ENCODE measurements around the gene PLA2G12A. TPM values are rescaled to one million over a fixed set of nuclear protein-coding genes. Genes with fewer than 3 reads are reported as not detected.

The PLA2G12A gene
- total and polyA plus RNA-seq, 2 of the 8 experiments (the other 6 are each of a cell fraction or from before 2014, with no cell fraction given) = 26.6 to 47.2 TPM

GRCh38 chr4:109754093-109754857, 24.4 kb upstream of the PLA2G12A start:
- H3K36me3 ChIP-seq (ENCODE audit: control insufficient read depth in 2 of 4, insufficient read depth in 4 of 4, low read length in 3 of 4) = no peaks in the 10 kb centered on the region
- no peak overlapping the region for H3K14ac ChIP-seq (ENCODE audit: insufficient read length)
- H3K79me1 ChIP-seq (ENCODE audit: low read depth, low read length) = no peaks in the 10 kb centered on the region
- no peak overlapping the region for H3K56ac ChIP-seq (replicated peaks; ENCODE audit: insufficient read length, low read depth, low read length)
- no peak overlapping the region for H2BK120ac ChIP-seq (replicated peaks; ENCODE audit: low read depth, low read length)
- CTCF ChIA-PET (ENCODE audit: partially characterized antibody) = no interaction called here
- H2BK12ac ChIP-seq (ENCODE audit: low read depth, low read length) = no peak overlapping the region
- H3K9ac ChIP-seq (replicated peaks in 1 of 4; ENCODE audit: extremely low read depth in 1 of 4, low read depth in 3 of 4, low read length in 3 of 4) = no peak overlapping the region
- no peak overlapping the region for H2AFZ ChIP-seq (ENCODE audit: low read length)
- H2BK5ac ChIP-seq (ENCODE audit: low read depth, low read length) = no peak overlapping the region
- no peak overlapping the region for H2BK15ac ChIP-seq (ENCODE audit: low read length)
- no peak overlapping the region for H2BK20ac ChIP-seq (ENCODE audit: low read length)
- H3K27me3 ChIP-seq (replicated peaks in 1 of 4; ENCODE audit: control insufficient read depth in 3 of 4, extremely low read depth in 1 of 4, insufficient read depth in 3 of 4, low read length in 3 of 4) = no peaks in the 10 kb centered on the region
- no peak overlapping the region for H2AK5ac ChIP-seq (ENCODE audit: low read depth, low read length)
- H4K91ac ChIP-seq (replicated peaks; ENCODE audit: insufficient read length, low read length) = no peak overlapping the region
- no peaks in the 10 kb centered on the region for H3K4me1 ChIP-seq (replicated peaks in 1 of 4; ENCODE audit: control insufficient read depth in 3 of 4, insufficient read depth in 4 of 4, low read length in 3 of 4)
- no peak overlapping the region for H3K23ac ChIP-seq (ENCODE audit: insufficient read length)
- FAIRE-seq (no peak), DNase-seq (ENCODE audit: low read depth in 1 of 2, low spot score in 2 of 2) (no peak)
- no peak overlapping the region for H3K4ac ChIP-seq (replicated peaks; ENCODE audit: insufficient read length, low read depth, low read length)
- H3K4me2 ChIP-seq (ENCODE audit: insufficient read depth in 1 of 2, low read depth in 2 of 2, low read length in 2 of 2) = no peak overlapping the region
- H3K27ac ChIP-seq (ENCODE audit: low read depth, low read length) = no peak overlapping the region
- WGBS, 2 experiments (ENCODE audit: extremely low coverage in 1 of 2, insufficient coverage in 1 of 2, insufficient read length in 1 of 2, insufficient replicate concordance in 2 of 2, low coverage in 1 of 2, low lambda C conversion rate in 2 of 2, missing lambda C conversion rate in 1 of 2) = 83% methylated on average over 7 of the region's 7 CpGs; no CpG with 5 or more reads in 1 of the 2 experiments
- POLR2A ChIA-PET (ENCODE audit: partially characterized antibody) = interaction anchor here (0.5 kb wide), 1 partner anchor 165 kb away, joined by 3 read pairs; no protein-coding TSS in a partner anchor
- H4K8ac ChIP-seq (ENCODE audit: extremely low read depth, insufficient read depth, low read length) = no peak overlapping the region
- no peak overlapping the region for H3K18ac ChIP-seq (ENCODE audit: extremely low read depth, low read length)
- H3K79me2 ChIP-seq (ENCODE audit: control insufficient read depth in 1 of 2, insufficient read depth in 2 of 2, low read length in 2 of 2) = no peaks in the 10 kb centered on the region
- TF ChIP-seq BACH1 (IDR thresholded peaks at IDR 0.05; ENCODE audit: low read length) (no peak), SIN3A (conservative IDR thresholded peaks at IDR 0.05 in 1 of 2, IDR thresholded peaks at IDR 0.05 in 1 of 2; ENCODE audit: low read depth in 1 of 2, low read length in 2 of 2) (no peak), POU5F1 (IDR thresholded peaks at IDR 0.05; ENCODE audit: low read depth, low read length) (no peak), EGR1 (IDR thresholded peaks at IDR 0.05; ENCODE audit: borderline replicate concordance, low read depth, low read length) (no peak), SP1 (IDR thresholded peaks at IDR 0.05; ENCODE audit: low read depth, low read length) (no peak), JUND (IDR thresholded peaks at IDR 0.05; ENCODE audit: low read length) (no peak), KDM1A (IDR thresholded peaks at IDR 0.05; ENCODE audit: borderline replicate concordance, low read length) (no peak), KDM4A (IDR thresholded peaks at IDR 0.05; ENCODE audit: low read depth, low read length, severe bottlenecking) (no peak), RFX5 (IDR thresholded peaks at IDR 0.05; ENCODE audit: borderline replicate concordance, low read depth, low read length) (no peak)
- no peaks in the 10 kb centered on the region for H3K9me3 ChIP-seq (ENCODE audit: insufficient read depth in 2 of 2, low read depth in 1 of 2, low read length in 1 of 2)
- H4K20me1 ChIP-seq (replicated peaks in 1 of 2; ENCODE audit: control insufficient read depth in 1 of 2, insufficient read depth in 2 of 2, low read length in 2 of 2) = no peaks in the 10 kb centered on the region
- no peaks in the 10 kb centered on the region for H3K23me2 ChIP-seq (ENCODE audit: low read depth, low read length)
- no peak overlapping the region for H3K4me3 ChIP-seq (ENCODE audit: extremely low read depth in 1 of 4, insufficient read depth in 2 of 4, low read depth in 3 of 4, low read length in 4 of 4)
- no peak overlapping the region for H4K5ac ChIP-seq (ENCODE audit: insufficient read length, low read depth, low read length)
